ENCODE measurements around the gene SCN3A.
A peak's percentile ranks its signal among the peaks of the same experiment; 100 is the strongest.

SCN3A gene

DNA sequence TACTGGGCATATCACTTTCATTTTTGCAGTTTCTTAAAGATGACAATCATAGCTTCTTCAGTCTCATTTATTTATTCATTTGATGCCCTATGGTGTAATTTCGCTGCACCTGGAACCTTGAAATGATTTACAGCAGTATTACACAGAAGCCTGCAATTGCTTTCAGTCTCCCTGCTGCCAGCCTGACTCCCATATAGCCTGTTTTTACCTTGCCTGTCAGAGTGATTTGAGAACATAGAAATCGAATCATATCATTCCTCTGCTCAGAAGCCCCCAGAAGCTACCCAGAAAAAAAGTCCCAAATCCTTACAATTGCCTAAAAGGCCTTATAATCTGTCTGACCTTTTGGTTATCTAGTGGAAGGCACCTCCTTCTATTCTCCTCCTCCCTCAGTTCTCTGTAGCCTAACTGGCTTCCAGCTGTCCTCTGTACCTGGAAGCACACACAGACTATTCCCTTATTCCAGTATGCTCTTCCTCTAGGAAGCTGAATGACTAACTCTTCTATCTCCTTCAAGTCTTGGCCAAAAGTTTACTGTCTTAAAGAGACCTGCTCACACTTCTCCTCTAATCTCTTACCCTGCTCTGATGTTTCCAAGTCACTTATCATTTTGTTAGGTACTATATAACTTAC lies 12.6 kb downstream of the SCN3A start:
- no peak for DNase-seq (ENCODE audit: low read depth)

DNA sequence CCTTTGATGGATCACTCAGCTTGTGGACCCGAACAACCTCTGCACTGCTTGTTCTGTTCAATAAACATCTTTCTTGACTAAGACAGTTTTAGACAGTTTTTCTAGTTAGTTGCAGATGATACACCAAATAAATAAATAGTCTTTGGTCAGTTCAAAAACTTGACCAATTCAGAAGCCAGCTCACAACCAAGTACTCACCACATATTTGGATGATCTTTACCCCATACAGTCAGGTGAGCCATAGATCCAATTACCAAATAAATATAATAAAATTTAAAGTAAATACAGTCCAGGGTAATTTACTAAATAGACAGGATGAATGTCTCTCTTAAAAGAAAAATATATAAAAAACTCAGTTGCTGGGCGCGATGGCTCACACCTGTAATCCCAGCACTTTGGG lies 18.2 kb downstream of the SCN3A start:
- DNase-seq (ENCODE audit: low read depth): no peak

DNA sequence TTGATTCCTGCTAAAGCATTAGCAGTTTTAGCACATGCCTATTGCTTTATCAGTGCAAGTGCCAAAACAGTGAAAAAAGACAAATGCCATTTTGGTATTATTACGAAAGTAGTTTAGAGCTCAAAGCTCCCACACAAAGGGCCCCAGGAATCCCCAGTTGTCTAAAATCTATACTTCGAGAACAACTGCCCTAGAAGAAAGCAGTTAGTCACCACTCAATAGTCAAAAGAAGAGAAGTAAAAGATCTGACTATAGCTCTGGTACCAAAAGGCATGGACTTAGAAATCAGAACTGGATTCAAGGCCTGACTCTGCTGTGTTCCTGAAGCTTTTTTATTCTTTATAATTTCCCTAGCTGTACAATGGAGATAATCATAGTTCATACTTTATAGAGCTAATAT lies 21.8 kb downstream of the SCN3A start:
- no peak for DNase-seq (ENCODE audit: low read depth)

DNA sequence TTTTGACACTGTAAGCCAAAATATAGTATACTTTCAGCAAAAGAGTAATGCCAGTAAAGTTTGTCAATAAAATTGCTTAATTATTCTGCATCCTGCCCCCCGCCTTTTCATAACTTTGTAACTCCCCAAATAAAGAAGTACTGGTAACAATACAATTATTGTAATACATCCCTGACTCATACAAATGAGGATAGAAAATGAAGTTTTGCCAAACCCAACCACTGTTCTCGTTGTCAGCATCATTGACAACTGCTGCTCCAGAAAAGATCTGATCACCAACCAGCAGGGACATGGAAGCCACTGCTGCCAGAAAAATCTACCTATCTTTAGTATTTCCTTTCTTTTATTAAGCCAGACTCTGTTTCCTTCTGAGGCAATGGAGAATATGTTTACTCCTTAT lies 27.1 kb downstream of the SCN3A start:
- DNase-seq (ENCODE audit: low read depth): no peak

DNA sequence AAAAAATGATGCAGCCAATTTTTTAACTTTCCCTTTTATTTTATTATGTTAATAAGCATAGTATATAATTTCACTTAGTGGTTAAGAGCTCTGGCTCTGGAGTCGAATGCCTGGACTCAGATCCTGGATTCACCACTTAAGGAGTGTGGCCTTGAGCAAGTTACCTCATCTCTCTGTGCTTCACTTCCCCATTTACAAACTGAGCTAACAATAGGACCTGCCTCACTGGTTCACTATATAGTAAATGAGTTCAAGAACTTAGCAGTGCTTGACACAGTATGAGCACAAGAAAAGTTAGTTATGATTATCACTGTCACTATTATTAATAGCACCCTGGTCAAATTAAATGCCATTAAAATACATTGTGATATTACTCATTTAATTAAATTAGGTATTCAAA lies 30.6 kb downstream of the SCN3A start:
- no peak for DNase-seq (ENCODE audit: low read depth)

DNA sequence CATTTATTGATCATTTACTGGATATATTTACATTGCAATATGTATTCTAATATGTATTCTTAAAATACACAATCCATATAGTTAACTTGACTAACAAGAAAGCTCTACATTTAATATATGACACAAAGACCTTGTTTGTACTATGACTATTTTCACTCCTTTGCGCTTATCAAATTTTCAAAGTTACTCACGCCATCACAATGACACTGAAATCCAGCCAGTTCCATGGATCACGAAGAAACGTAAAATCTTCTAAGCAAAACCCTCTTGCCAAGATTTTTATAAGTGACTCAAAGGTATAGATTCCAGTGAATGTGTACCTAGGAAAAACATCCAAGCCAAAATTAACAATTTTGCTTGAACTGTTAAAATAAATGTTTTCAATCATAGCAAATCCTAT lies 39.6 kb downstream of the SCN3A start:
- peak; percentile 58 for DNase-seq (ENCODE audit: low read depth)

DNA sequence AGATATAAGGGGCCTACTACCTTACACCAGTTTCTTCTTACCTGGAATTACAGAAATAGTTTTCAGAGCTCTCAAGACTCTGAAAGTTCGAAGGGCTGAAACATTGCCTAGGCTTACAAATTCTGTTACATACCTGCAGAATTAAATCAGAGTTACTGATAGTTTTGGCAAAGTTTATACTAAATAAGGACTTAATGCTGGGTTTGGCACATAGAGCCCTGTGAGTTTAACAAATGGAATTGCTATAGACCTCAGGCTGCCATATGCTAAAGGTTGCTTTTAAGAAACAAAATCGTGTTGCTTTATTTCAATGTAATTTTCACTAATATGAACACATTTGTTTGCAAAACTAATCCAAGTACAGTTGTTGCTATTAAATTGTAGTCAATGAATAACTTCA lies 40.1 kb downstream of the SCN3A start:
- no peak for DNase-seq (ENCODE audit: low read depth)

DNA sequence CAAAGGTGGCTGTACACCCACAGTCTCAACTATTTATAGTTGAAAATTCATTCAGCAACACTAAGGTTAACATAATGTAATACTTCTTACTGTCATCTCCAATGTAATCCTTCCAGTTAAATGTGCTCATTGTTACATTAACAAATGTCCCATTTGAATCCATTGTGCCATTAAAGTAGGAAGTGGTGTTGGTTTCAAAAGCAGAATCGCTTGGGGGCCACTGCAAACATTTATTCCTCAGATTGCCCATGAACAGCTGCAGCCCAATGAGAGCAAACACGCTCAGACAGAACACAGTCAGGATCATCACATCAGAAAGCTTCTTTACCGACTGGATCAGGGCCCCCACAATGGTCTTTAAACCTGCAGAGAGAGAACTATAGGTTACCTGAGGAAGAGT lies 41.4 kb downstream of the SCN3A start:
- DNase-seq (ENCODE audit: low read depth): no peak

DNA sequence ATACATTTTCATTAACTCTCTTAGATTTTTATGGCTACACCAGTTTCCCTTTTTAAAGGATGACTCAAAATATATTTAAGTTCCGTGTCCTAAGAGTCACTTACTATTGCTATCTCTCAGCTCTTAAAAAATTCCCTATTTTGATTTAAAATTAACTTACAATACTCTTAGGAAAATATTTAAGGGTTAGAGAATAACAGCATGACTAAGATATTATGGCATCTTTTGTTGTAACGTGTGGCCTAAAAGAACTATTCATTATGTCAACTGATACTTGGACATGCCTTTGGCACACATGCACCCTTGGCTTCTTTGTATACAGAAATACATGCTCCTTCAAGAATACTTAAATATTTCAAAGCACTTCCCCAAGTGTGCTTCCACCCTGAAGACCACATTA lies 42.3 kb downstream of the SCN3A start:
- no peak for DNase-seq (ENCODE audit: low read depth)

DNA sequence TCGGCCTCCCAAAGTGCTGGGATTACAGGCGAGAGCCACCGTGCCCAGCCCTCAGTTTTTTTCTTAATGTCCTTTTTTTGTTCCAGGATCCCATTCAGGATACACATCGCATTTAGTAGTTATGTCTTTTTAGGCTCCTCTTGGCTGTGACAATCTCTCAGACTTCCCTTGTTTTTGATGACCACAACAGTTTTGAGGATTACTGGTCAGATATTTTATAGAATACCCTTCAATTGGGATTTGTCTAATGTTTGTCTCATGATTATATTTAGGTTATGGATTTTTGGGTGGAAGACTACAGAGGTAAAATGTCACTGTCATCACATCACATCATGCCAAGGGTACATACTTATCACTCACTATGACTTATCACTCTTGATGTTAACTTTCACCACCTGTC lies 46.7 kb downstream of the SCN3A start:
- no peak for DNase-seq (ENCODE audit: low read depth)

DNA sequence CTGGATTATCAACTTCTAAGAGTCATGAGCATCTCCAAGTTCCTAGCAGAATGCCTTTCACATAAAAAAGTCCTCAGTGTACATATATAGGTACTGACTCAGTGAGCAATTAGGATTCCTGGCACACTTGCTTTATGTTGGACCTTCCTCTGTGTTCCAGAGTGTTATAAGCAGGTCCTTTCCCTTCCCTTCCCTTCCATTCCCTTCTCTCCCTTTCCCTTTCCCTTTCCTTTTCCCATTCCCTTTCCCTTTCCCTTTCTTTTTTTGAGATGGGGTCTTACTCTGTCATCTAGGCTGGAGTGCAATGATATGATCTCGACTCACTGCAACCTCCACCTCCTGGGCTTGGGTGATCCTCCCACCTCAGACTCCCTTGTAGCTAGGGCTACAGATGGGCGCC lies 48.7 kb downstream of the SCN3A start:
- DNase-seq (ENCODE audit: low read depth): no peak

DNA sequence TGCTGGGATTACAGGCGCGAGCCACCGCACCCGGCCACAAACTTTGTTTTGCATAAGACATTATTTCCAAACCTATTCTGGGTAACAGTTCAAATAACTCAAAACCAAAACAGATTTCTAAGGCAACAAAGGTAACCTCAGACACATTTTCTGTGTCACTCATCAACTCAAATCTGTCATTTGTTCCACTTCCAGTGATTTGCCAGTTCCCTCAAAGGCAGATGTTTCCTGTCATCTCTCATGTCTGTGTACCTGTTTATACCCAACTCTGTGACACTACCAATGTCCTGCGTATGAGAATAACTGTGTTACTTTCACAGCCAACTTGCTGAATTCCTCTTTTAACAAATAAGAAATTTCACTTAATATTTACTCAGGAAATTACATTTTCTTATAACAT lies 54.4 kb downstream of the SCN3A start:
- no peak for DNase-seq (ENCODE audit: low read depth)

DNA sequence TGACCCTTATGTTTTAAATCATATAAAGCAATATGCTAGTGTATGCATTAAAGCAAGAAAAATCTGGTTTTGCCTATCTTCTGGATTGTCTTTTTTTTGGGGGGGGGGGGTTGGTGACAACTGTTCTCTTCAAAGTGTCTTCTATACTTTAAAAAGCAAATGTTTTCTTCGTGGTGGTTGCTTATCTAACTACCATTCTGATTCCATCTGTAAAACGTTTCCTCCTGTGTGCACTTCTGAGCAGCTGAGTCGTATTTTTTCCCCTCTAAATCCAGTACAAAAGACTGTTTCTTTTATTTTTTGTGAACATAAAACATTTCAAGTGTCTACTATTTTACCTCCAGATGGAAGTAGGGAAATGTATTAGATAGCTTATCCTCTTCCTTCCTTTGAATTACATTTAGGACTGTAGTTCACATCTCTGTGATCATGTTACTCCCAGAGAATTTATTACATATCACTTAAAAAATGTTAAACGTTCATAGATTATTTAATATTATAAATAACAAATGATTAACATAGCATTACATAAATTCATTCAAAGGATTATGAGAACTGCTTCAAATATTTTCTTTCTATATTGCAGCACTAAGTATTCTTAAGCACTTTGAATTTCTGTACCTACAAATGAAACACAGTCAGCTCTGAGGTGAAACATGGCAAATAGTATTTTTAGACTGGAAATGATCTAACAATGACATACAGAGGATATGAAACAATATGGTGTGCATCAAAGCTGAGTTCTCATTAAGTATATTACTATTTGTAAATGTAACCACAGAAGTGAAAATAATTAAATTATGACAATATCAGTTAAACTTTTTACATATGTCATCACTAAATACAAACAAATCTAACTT lies 56.4 kb downstream of the SCN3A start:
- DNase-seq (ENCODE audit: low read depth): no peak

DNA sequence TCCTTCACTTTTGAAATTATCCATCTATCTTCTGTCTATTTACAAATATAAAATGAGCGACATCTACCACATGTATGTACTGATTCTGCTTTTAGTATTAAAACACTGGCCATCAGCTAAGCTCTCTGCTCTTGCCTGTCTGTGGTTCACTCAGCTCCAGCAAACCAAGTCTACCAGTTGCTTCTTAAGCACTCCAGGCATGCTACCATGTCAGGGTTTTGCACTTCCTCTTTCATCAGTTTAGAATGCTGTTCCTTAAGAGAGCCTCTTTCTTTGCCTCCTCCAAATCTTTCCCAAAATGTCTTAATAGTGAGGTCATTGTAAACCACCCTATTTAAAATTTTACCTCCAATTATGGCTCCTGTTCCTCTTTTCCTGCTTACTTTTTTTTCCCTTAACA lies 59.5 kb downstream of the SCN3A start:
- DNase-seq (ENCODE audit: low read depth): no peak

DNA sequence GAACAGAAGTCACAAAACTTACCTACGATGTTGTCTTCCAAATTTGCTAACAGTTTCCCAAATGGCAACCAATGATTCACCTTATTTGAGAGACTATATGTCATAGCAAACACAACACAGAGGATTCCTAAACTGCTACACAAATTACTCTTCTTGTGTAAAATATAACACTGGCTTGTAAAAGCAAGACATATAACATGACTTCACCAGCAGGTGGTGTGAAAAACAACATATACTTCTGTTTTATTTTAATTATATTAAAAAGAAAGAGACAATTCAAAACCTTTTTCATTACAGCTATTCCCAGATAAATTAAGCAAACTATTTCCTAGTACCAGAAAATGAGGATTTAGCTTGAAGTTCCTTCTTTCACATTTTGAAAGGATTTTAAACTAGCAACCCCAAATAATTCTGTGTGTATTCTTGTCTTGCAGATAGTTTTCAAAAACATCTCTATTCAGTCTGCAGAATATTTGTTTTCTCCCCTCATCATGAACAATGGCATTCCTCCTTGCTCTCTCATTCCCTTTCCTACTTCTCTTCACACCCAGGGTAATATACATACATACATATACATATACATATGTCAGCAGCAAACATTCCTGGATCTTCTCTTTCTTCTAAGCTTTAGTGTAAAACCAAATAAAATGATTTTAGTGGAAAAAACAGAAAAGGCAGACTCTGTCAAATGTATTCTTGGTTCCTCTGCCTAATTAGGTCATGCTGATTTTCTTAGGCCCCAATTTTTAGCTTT lies 62.1 kb downstream of the SCN3A start:
- no peak for DNase-seq (ENCODE audit: low read depth)

DNA sequence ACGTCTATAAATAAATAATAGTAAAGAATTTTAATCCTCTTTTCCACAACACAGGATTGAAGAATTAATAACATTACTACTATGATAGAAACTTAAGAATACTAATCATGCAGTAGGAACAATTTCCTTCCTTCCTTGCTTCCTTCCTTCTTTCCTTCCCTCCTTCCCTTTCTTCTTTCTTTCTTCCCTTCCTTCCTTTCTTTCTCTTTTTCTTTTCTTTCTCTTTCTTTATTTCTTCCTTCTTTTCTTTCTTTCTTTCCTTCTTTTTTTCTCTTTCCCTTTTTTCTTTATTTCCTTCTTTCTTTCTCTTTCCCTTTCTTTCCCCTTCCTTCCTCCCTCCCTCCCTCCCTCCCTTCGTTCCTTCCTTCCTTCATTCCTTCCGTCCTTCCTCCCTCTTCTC lies 77.6 kb downstream of the SCN3A start:
- DNase-seq (ENCODE audit: low read depth): no peak

DNA sequence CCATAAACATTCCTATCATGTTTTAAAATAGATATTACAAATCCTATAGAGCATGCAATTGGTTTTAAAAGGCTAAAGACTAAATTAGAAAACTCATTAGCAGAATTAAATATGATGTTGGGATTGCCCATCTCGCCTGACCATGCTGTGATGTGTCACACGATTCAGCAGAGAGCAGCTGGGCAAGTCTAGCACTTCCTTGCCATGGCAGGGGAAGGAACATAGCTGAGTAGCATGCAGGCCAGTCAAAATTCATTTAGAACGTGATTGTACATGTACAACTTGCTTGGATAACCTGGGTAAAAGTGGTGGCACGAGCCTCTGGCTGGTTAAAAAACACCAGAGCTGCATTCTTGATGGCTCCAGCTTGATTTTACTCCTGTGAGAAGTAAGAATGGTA lies 81.3 kb downstream of the SCN3A start:
- no peak for DNase-seq (ENCODE audit: low read depth)

DNA sequence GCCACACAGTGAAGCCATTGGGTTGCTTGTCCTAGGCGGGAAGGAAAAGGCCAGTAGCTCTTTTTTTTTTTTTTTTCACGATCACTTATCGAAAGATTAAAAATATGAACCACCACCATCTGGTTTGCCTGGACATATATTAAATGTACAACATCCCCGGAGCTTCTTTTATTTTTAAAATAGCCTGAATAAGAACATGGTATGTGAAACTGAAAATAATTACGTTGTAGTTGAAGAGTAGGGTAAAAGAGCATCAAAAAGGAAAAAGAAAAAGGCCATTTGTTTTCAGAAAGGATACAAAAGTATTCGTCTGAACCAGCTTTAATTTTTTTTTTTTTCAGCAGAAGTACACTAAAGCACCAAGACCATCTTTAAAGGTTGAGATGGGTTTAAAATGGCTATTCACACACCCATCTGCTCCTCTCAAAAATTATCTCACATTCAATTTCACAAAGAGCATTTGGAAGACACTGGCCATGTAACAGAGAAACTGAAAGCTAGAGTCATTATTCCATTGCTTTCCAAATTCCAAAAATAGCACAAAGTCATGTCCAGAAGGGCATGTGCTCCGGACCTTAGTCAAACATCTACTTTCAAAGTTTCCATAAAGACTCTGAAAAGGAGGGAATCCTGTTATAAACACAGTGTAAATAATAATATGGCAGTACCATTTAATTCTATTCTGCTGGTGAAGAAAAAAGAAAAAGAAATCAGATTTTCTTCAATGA lies 82.9 kb downstream of the SCN3A start:
- no peak for DNase-seq (ENCODE audit: low read depth)

DNA sequence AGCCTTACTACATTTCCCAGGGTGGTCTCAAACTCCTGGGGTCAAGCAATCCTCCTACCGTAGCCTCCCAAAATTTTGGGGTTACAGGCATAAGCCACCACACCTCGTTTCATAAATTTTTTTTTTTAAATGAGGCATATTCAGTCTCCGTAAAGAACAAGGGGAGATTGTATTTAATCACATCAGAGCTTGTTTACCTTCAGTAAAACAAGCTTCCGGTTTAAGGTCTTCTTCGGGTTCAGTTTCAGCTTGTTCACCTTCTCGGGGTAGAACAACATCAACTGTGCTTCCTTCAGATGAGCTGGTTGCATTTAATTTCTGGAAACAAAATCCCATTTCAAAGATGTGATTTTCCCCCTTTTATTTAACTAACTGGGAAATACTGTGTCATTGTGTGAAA lies 88.6 kb downstream of the SCN3A start:
- DNase-seq (ENCODE audit: low read depth): no peak

DNA sequence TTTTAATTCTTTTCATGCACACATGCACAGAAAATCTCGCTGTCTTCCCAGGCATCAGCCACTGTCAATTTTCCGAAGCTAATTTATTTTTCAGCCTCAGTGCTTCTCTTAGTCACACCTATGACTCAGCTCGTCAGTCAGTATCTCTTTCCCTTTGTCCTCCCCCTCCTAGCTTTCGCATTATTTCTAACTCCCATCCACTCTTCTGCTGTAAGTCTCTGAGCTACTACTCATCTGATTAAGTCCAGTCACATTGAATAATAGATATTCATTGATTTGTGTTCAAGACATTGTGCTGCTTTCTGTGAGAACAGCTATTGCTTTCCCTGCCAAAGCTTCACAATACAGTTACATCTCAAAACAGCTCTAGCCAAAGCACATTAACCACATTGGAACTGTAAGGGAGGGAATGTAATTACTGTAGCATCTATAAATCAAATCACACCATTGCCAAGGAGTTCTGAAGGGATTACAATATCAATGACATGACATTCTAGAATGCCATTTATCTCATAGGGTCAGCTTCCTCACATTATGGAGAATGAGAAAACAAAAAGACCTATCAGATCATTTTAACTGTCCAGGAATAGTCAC lies 89.4 kb downstream of the SCN3A start:
- DNase-seq (ENCODE audit: low read depth): peak; percentile 23

DNA sequence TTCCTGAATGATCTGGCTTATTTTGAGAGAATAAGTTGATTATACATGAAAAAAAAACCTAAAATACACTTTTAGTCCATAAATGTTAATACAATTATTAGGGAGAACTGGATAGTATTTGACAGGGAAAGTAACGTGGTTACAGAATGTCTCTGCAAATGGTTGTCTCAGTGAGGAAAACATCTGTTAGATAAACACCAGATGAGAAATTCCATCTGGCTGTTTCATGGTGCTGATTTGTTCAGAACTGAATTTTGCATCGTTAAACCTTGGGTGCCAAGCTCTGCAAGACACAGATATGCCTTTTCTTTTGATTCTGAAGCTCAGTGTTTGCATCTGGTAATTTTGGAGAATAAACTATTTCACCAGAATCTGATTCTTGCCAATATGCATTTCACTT lies 90.4 kb downstream of the SCN3A start:
- DNase-seq (ENCODE audit: low read depth): no peak

DNA sequence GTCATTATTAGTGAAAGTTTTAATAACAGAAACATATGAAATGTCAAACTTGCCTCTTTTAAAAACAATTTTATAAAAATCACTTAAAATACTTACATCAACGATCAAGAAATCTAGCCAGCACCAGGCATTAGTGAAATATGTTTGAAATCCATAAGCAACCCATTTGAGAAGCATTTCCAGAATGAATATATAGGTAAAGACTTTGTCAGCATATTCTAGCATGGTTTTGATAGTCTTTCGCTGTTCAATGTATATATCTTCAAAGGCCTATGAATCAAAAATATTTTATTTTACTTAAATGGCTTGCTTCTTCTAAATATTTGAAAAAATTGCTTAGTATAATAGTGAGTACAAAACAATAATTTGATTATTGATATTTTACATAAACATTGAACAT lies 91.1 kb downstream of the SCN3A start:
- DNase-seq (ENCODE audit: low read depth): no peak
